Cerebellar nuclear complex (tissue), 1 donor: ENCODE measurements around the gene CAMKK2.
A peak's percentile ranks its signal among the peaks of the same experiment; 100 is the strongest.
"Not testable (repeated sequence)": the region's sequence is repeated elsewhere in the genome, so short reads cannot be mapped to it uniquely, and the experiment has no call there.

Experiments used
- DNase-seq, 2 experiments: peaks; one replicate each; lab custom pipeline; 2025; lab: John Stamatoyannopoulos, UW

Gene CAMKK2

DNA sequence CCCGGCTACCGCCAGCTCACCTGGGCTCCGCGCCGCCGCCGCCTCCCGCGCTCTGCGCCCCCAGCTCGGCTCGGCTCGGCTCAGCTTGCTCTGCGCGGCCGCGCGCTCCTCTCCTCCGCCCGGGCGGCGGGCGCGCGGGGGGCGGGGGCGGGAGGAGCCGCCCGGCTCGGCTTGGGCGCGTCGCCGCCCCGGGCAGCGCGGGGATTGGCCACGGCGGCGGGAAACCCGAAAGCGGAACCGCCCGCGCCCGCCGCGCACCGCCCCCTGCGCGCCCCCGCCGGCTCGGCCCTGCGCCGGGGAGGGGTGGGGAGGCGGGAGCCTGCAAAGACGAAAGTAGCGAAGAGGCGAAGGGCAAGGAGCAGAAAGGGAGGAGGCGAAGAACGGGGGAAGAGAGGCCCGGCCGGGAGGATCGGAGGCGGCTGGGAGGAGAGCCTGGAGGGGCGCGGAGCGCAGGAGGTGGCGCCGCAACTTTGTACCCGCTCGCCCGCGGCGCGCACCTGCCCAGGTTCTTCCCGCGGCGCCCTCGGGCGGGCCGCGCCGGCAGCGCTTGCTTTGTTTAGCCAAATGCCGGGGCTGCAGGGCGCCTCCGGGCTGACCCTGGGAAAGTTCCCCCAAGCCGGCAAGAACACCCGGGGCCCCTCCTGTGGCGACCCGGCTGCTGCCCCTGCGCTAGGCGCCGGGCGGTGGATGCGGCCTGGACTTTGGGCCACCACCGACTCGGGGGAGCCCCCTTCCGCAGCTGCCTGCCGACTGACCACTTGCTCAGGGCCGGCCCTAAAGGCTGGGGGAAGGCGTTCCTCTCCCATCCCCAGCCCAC is at the start of gene CAMKK2:
Gene CAMKK2, minus strand, starts transcription at position 92 of the 817 bp plus-strand sequence. CDS start 22,183 bp downstream, outside the sequence.
- peak in 1 of 2 experiments; percentile 33 for DNase-seq

DNA sequence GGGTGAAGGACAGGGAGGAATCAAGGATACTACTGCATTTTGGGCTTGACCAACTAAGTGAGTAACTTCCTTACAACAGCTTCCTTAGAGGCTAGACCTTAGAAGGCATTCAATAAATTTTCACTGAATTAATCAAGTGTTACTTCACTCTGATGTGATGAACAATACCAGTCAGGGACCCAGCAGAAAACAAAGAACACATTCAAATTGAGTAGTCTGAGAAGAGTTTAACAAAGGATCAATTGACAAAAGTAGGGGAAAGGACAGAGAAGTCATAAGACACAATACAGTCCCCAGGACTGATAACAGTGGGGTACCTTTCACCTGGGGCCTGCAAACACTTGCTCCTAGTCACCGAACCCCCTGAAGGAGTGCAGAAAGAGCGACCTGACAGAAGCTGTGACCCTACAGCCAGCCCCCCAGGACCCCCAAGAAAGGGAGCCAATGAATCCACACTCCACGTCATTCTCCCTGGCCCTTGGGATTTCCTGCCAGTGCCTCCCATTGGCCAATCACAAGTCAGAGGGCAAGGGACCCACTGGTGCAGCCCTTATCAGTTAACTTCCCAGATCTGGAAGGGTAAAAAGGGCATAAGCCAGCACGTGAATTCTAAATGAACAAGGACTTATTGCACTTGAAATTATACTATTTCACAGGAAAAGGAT is 48.8 kb upstream of the CAMKK2 start:
- DNase-seq, result no peak

DNA sequence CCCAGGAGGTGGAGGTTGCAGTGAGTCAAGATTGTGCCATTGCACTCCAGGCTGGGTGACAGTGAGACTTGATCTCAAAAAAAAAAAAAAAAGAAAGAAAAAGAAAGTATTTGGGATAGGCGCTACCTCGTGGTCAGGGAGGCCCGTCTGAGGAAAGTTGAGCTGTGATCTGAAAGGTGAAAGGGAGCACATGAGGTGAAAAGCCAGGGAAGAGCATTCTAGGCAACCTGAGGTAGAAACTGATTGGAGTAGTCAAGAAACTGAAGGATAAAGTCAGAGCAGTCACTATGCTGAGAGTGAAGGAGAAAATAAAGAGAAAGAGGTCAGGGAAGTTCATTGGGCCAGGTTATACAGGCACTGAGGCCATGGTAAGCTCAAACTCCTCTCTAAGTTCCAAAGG is 48.0 kb upstream of the CAMKK2 start:
- DNase-seq, result no peak

DNA sequence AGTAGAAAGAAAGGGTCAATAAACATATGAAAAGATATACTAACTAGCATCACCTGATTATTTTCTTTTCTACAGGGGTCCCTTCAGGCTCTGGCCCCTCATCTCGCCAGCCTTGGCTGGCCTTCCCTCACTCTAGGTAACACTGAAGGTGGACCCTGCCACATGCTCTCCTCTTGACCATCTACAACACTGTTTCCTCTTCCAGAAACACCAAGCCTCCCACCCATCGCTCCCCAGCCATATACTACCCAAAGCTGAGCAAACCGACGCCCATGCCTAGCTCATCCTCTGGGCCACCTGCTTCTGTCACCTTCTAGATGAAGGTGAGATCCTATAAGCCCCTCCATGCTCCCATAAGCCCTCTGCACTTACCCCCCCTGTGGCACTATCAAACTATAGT is 40.9 kb upstream of the CAMKK2 start:
- no peak for DNase-seq

DNA sequence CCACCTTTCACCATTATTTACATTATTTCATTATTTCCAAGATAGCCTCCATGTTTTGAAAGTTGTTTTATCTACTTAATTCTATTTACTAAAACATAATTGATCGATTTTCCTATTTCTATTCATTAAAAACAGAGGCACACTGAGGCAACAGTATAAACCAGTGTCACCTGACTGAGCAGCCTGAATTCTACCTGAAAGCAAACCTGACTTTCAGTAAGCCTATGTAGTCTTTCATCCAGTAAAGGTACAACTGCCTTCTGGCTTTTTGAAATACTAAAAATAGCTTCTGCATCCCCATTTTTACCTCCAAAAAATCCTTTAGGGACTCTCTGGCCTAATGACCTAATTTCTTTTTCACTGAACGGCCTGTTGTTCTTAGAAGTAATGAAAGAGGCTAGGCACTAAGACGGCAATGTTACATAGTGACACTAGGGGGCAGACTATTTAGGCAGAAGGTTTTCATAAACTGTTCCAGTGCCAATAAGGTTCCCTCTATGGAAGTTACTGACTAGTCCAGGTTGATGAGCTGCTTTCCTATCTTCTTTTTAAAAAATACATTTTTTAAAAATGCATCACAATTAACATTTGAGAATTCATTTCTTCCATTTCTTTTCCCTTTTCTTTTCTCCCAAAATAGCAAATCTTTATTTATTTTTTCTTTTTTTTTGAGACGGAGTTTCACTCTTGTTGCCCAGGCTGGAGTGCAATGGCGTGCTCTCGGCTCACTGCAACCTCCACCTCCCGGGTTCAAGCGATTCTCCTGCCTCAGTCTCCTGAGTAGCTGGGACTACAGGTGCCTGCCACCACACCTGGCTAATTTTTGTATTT is 38.2 kb upstream of the CAMKK2 start:
- DNase-seq, result peak in 1 of 2 experiments; percentile 5

DNA sequence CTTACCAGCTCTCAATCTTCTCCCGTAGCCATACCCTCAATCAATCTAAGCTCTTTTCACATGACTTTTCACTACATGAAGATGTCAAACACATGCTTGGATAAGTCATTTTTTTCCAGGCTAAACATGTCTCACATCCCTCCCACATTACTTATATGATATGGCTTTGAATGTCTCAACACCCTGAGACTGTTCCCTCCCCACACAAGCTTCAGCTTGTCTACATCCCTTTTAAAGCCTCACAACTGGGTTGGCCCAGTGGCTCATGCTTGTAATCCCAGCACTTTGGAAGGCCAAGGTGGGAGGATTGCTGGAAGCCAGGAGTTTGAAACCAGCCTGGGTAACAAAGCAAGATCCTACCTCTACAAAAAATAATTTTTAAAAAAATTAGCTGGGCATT is 37.2 kb upstream of the CAMKK2 start:
- DNase-seq, result no peak

DNA sequence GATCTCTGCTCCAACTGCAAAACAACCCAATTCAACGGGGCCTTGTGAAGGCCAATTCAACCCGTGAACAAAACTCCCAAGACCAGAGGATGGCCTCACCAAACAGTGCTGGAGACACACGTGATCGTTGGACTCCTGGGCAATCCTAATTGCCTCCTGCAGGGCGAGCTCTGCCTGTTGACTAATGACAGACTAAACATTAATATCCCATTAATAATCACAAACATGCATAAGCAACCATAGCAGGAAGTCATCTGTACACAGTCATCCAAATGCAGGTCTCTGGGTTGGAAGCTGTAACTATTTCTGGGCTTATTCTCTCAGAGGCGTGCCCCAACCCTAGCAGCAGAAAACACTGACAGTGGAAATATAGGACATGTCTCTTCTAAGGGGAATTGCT is 34.7 kb upstream of the CAMKK2 start:
- DNase-seq, result no peak

DNA sequence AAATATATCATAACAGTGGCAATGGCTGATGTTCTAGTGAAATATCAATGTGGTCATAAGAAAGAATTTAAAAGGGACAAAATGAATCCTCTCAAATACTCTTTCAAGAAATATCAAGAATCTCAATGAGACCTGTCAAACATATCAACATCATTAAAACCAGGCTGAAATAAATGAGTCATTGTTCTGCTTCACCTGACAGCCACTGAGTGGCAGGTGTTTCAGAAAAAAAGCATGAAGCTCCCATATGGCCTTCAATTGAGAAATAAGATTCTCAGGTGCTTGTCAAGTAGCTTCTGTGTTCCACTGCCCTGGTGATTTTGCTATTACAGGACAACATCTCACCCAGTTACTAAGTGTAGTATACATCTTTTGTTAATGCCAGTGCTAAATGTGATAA is 34.2 kb upstream of the CAMKK2 start:
- no peak for DNase-seq

DNA sequence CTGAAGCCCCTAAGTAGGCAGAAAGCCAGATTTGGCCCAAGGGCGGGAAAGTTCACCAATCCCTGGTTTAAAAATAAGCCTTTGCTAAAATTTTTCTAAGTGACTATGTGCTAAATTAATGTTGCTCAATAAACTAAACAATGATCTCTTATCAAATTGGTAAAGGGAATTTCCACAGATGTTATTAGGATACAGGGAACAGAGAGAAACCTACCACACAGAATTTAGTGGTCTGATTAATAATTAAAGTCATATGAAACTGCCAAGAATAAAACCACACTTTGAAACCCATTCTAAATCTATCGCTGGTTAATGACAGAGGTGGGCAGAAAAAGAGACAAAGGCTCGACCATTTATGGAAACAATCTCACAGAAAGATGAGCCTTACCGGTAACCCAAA is 33.7 kb upstream of the CAMKK2 start:
- no peak for DNase-seq

DNA sequence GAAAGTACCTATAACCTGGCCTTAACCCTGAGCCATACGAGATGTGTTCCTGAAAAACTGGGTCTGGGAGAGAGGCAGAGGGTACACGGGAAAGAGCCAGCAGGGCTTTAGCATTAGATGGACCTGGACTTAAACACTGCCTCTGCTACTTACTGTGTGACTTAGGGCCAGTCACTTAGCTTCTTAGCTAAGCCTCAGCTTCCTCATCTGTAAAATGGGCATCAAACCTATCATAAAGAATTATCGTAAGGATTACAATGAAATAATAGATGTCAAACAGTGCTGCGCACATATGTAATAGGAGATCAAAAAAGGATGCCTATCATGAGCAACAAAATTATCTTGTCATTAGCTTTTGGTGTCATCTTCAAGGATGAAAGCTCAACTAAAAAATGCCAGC is 32.1 kb upstream of the CAMKK2 start:
- DNase-seq, result no peak

DNA sequence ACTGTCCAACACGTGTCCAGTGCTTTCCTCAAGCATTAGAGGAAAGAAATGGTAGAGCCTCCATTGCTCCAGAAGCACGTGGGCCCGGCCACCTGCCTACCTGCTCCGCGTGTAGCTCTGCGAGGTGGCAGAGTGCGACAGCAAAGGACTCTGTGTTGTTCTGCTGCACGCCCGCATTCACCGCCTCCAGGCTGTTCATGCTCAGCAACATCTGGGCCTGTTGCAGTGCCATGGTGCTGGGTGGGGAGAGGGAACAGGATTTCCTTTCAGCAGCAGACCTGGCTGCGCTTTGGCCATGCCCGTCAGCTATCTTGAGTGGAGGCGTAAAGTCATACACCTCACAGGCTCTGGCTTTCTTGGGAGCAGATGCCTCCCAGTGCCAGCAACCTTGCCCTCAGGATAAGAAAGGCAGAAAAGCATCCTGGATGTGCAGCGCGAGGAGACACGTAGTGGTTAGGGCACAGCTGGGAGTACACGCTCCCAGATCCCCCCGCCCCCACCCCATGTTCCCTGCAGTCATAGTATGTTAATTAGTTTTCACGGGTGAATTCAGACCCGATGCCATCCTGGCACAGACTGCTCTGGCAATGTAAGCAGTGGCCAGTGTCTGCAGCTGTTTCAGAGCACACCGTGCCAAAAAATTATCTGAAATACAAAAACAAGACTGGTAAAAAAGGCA is 30.6 kb upstream of the CAMKK2 start:
- no peak for DNase-seq

DNA sequence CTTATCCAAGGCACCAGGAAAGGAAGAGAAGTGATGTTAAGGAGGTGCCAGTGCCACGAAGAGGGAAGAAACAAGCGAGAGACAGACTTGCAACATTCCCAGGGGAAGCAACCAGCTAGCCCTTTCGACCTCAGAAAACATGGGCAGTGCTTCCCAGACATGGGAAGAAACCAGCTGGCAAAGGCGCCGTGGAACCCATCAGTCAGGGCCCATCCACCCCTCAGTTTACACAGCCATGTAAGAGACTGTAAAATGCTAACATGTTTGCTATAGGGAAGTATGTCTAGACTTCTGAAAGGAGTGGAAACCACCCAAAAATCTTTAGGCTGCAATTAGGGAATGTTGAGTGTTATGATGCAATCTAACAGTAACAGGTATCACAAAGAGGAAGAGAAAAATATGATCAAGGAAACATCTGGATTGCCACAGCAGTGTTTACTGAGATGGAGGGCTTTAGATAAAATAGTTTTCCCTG is 29.4 kb upstream of the CAMKK2 start:
- no peak for DNase-seq

DNA sequence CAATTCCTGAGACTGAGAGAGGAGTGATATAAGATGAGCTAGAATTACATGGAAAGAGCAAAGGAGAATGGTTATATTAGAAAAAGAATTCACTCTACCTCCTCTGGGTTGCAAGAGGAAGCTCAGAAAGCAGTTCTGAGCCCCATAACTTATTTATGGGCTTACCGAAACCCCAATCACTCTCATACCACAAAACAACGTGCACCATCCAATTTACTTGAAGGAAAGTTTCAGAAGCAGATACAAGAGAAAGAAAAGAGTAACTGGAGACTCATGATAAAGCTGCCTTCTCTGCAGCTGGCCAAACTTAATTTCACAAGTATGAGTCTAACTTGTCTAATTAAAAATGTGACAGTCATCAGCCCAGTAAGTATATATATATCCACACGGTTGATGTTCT is 27.4 kb upstream of the CAMKK2 start:
- DNase-seq, result no peak

DNA sequence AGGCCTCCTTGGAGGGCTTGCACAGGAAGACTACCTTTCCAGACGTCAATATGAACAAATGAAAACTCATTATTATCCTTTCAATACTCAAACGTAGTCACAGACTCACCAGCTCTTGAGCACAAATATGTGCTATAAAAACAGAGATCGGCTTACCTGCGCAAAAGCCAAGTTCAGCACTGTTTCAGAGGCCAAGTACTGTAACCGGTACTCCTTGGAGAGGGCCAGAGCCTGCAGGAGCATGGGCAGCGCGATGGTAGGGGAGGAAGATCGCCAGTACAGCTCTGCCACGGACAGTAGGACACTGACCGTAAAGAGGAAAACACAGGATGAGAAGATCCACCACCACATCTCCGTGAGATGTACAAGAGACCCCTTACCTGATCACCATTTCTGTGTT is 21.6 kb upstream of the CAMKK2 start:
- DNase-seq, result no peak

DNA sequence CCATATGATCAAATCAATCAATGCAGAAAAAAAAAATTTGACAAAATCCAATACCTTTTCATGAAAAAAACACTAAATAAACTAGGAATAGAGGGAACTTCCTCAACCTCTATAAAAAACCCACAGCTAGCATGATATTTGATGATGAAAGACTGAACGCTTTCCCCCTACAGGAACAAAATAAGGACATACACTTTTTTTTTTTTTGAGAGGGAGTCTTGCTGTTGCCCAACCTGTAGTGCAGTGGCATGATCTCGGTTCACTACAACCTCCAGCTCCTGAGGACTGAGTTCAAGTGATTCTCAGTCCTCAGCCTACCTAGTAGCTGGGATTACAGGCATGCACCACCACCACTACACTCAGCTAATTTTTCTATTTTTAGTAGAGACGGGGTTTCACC is 17.9 kb upstream of the CAMKK2 start:
- DNase-seq, result no peak

DNA sequence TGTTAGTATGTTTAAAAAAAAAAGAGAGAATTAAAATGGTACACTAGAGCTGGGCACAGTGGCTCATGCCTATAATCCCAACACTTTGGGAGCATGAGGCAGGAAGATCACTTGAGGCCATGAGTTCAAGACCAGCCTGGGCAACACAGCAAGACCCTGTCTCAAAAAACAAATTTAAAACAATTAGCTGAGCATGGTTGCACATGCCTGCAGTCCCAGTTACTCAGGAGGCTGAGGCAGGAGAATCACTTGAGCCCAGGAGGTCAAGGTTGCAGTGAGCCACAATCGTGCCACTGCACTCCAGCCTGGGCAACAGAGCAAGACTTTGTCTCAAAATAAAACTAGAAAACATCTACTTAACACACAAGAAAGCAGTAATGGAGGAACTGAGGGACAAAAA is 13.7 kb upstream of the CAMKK2 start:
- DNase-seq, result not testable (repeated sequence)

DNA sequence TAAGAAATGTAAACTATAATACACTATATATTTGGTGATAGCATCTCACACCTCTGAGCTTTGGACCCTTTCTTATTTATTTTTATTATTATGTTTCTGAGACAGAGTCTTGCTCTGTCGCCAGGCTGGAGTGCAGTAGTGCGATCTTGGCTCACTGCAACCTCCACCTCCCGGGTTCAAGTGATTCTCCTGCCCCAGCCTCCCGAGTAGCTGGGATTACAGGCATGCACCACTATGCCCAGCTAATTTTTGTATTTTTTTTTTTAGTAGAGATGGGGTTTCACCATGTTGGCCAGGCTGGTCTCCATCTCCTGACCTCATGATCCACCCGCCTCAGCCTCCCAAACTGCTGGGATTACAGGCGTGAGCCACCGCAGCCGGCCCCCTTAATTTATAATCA is 10.9 kb upstream of the CAMKK2 start:
- not testable (repeated sequence) for DNase-seq

DNA sequence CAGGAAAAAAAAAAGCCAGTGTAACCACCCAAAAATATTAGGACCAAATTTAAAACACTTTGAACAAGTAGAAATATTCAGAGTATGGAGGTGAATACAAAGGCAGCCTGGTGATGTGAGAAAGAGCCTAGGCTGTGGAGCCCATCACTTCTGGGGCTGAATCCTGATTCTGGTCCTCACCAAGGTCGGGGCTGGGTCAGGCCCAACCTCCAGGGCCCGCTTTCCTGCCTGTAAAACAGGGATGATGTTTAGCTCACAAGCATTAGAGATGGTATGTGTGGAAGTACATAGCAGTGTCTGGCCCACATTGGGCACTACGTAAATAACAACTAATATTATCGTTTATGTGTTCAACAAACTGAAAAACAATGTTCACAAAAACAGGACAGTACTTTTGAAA is 7.8 kb upstream of the CAMKK2 start:
- no peak for DNase-seq

DNA sequence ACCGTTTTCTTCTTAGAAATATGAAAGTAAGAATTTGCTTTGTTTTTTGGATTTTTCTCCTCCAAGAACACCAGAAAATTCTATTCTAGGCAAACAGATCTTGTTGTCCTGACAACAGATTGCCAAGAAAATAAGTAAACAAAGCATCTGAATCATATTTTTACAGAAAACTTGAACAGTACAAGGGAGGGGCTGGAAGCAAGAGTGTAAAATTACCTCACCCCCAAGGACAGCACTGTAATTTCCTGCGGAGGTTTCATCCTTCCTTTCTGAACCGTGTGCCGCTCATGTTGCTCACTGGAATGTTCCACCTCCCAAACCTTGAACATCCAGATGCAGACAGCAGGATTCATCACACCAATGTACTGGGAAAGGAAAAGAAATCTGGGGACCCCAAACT is 5.4 kb upstream of the CAMKK2 start:
- DNase-seq, result no peak

DNA sequence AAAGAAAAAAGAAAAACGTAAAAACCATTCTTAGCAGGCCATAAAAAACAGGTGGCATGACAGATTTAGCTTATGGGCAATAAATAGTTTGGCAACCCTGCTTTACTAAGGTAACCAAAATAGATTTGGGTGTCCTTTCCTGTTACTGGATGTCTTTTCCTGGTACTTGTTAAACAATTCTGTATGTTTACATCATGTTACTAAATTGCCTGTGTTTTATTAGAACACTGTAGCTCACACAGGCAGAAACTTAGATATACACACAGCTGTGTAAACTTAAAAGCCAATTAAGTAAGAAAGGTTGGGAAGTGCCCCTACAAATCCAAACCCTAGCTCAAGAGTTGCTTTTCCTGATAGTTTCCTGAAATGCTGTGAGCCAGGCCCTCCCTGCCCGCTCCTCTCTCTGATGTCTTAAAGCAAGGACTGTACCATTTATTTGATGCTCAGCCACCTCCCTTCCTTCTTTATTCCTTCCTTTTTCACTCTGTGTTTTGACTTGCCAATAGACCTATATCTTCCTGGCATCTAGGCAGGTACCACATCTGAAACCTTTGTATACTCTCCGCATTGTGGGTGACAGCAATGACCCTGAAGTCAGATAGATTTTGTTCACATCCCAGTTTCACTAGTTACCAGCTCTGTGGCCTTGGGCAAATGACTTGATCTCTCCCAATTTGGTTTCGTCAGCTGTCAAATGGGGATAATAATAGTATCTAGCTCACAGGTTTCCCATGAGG is 3.7 kb upstream of the CAMKK2 start:
- DNase-seq, result no peak

DNA sequence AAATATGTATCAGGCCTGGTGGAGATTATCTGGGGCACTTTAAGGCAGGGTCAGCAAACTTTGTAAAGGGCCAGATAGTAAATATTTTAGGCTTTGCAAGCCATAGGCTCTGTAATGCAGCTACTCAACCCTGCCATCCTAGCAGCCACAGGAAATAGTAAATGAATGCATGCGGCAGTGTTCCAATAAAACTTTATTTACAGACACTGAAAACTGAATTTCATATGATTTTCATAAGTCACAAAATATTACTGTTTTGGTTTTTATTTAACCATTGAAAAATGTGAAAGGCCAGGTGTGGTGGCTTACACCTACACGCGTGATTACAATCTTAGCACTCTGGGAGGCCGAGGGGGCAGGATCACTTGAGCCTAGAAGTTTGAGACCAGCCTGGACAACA is 3.2 kb upstream of the CAMKK2 start:
- DNase-seq, result no peak
